ENCODE results near the gene GDPD5. TPM values are rescaled to one million over a fixed set of nuclear protein-coding genes. Genes with fewer than 3 reads are reported as not detected.

Gene GDPD5
- total RNA-seq, 1 experiment from 2014 or later, result 7.8 TPM

GRCh38 chr11:75547617-75548058 lies 21.9 kb upstream of the GDPD5 start:
- Histone ChIP-seq H3K4ac (ENCODE audit: low read depth, low read length) (no peak overlapping the region), H2BK12ac (ENCODE audit: insufficient read length, low read depth, low read length) (no peak overlapping the region), H3K79me2 (ENCODE audit: insufficient read depth, low read length) (no peaks in the 10 kb centered on the region), H3T11ph (ENCODE audit: low read length) (no peak overlapping the region), H3K27me3 (ENCODE audit: insufficient read depth, low read length) (no peaks in the 10 kb centered on the region), H3K4me1 (ENCODE audit: insufficient read depth, low read length) (no peaks in the 10 kb centered on the region), H3K14ac (ENCODE audit: insufficient read depth, low read length) (peak overlapping the region; percentile 76; the same call in 1 of the 2 replicates), H2AK5ac (ENCODE audit: insufficient read length, low read length) (no peak overlapping the region), H3K4me2 (ENCODE audit: insufficient read depth, insufficient read length, low read length) (no peak overlapping the region), H2BK15ac (ENCODE audit: low read depth, low read length) (no peak overlapping the region), H3K23ac (ENCODE audit: insufficient read length, low read depth, low read length) (no peak overlapping the region), H4K20me1 (ENCODE audit: control insufficient read depth, insufficient read depth, insufficient read length) (no peaks in the 10 kb centered on the region), H3K23me2 (ENCODE audit: insufficient read length, low read depth, low read length, poor library complexity, severe bottlenecking) (no peaks in the 10 kb centered on the region), H2AFZ (ENCODE audit: low read length) (no peak overlapping the region), H2BK5ac (ENCODE audit: insufficient read length, low read length) (no peak overlapping the region), H3K79me1 (ENCODE audit: insufficient read depth, low read depth, low read length, poor library complexity, severe bottlenecking) (no peaks in the 10 kb centered on the region), H4K91ac (ENCODE audit: insufficient read length, low read depth, low read length) (peak overlapping the region; percentile 17), H3K9me3 (ENCODE audit: control insufficient read depth, low read depth, low read length) (no peaks in the 10 kb centered on the region), H2BK20ac (ENCODE audit: low read depth, low read length, poor library complexity, severe bottlenecking) (no peak overlapping the region), H3K9ac (ENCODE audit: extremely low read depth, insufficient read length, low read length) (no peak overlapping the region), H2BK120ac (ENCODE audit: low read depth, low read length, poor library complexity, severe bottlenecking) (no peak overlapping the region), H3K27ac (ENCODE audit: insufficient read length, low read depth, low read length) (no peak overlapping the region), H4K8ac (replicated peaks; ENCODE audit: insufficient read length, low read depth, low read length) (no peak overlapping the region), H3K56ac (ENCODE audit: insufficient read length, low read depth, low read length) (no peak overlapping the region), H3K18ac (ENCODE audit: insufficient read length, low read depth, low read length) (peak overlapping the region; percentile 85), H4K5ac (ENCODE audit: insufficient read length, low read depth, low read length) (no peak overlapping the region)
- H3K36me3 Mint-ChIP-seq (ENCODE audit: insufficient read depth in 1 of 3, low read depth in 3 of 3), result peaks cover 0 to 4% (median 0%) of the 10 kb centered on the region in 3 experiments; a peak in 1 of 7 replicates
- H3K4me3 Mint-ChIP-seq, result no peak overlapping the region; a peak in 1 of 5 replicates
- H3K9me3 Mint-ChIP-seq, result peaks cover 0 to 3% of the 10 kb centered on the region in 2 experiments; a peak in 1 of 5 replicates
- no CpG with 5 or more reads among the region's 7 CpGs for WGBS (ENCODE audit: extremely low coverage, insufficient read length, low lambda C conversion rate)
- peak; percentile 85 for DNase-seq
- H3K4me1 Mint-ChIP-seq, result peaks cover 6 to 11% of the 10 kb centered on the region in 2 experiments
- peaks cover 4% of the 10 kb centered on the region; the same call in 1 of the 2 replicates for H3K27me3 Mint-ChIP-seq (ENCODE audit: low read depth)
- TF ChIP-seq CTCF (conservative IDR thresholded peaks at IDR 0.05), result peak; percentile 91
- H3K27ac Mint-ChIP-seq, result peak overlapping the region; percentile 33 to 98 (median 90); a peak in 4 of 7 replicates
